HK-2 (cell line): ENCODE results near the gene LRRIQ3.
A peak's percentile ranks its signal among the peaks of the same experiment; 100 is the strongest.

Experiments
- DNase-seq: peaks from one replicate; pipeline ENCODE4 v3.0.0-alpha.2; 2018; ENCODE audit not compliant: unreplicated experiment

LRRIQ3 gene

GRCh38 chr1:74113333-74113732 lies 84.6 kb downstream of the LRRIQ3 start:
- no peak for DNase-seq

GRCh38 chr1:74107394-74107793 lies 90.6 kb downstream of the LRRIQ3 start:
- DNase-seq: no peak

GRCh38 chr1:74091371-74091770 lies 106.6 kb downstream of the LRRIQ3 start:
- DNase-seq: no peak

GRCh38 chr1:74083128-74083527 lies 114.8 kb downstream of the LRRIQ3 start:
- DNase-seq: peak; percentile 2

GRCh38 chr1:74065081-74065480 lies 132.9 kb downstream of the LRRIQ3 start:
- no peak for DNase-seq

GRCh38 chr1:74057719-74058118 lies 140.3 kb downstream of the LRRIQ3 start:
- no peak for DNase-seq

- DNase-seq: no peak
These were observed 144.6 kb downstream of the LRRIQ3 start for GRCh38 chr1:74053407-74053806.

- DNase-seq: no peak
These were observed 147.6 kb downstream of the LRRIQ3 start for GRCh38 chr1:74050386-74050785.

- DNase-seq: no peak
These were observed 159.9 kb downstream of the LRRIQ3 start for GRCh38 chr1:74038042-74038441.

- no peak for DNase-seq
These were observed 185.4 kb downstream of the LRRIQ3 start for GRCh38 chr1:74012583-74012982.

GRCh38 chr1:74011736-74012135 lies 186.2 kb downstream of the LRRIQ3 start:
- no peak for DNase-seq

- no peak for DNase-seq
These were observed 187.8 kb downstream of the LRRIQ3 start for GRCh38 chr1:74010206-74010605.

- DNase-seq: no peak
These were observed 192.4 kb downstream of the LRRIQ3 start for GRCh38 chr1:74005533-74005932.

GRCh38 chr1:74003806-74004205 lies 194.2 kb downstream of the LRRIQ3 start:
- DNase-seq: no peak

GRCh38 chr1:73998348-73998959 lies 199.5 kb downstream of the LRRIQ3 start:
- DNase-seq: no peak

- no peak for DNase-seq
These were observed 217.5 kb downstream of the LRRIQ3 start for GRCh38 chr1:73980324-73981040.

- no peak for DNase-seq
These were observed 218.3 kb downstream of the LRRIQ3 start for GRCh38 chr1:73979684-73980083.

GRCh38 chr1:73978964-73979363 lies 219.0 kb downstream of the LRRIQ3 start:
- DNase-seq: no peak
